HG03045 (cell line): Measurements from ENCODE around the gene MRPS33.
A peak's percentile ranks its signal among the peaks of the same experiment; 100 is the strongest.
"Not testable (repeated sequence)": the region's sequence is repeated elsewhere in the genome, so short reads cannot be mapped to it uniquely, and the experiment has no call there.

ENCODE experiments used
- ATAC-seq: cut with Tn5 transposase; IDR thresholded peaks from one replicate; pipeline ENCODE4 v1.9.1; 2021; ENCODE audit warnings: mild to moderate bottlenecking, moderate library complexity; ENCODE audit not compliant: unreplicated experiment

The MRPS33 gene

DNA sequence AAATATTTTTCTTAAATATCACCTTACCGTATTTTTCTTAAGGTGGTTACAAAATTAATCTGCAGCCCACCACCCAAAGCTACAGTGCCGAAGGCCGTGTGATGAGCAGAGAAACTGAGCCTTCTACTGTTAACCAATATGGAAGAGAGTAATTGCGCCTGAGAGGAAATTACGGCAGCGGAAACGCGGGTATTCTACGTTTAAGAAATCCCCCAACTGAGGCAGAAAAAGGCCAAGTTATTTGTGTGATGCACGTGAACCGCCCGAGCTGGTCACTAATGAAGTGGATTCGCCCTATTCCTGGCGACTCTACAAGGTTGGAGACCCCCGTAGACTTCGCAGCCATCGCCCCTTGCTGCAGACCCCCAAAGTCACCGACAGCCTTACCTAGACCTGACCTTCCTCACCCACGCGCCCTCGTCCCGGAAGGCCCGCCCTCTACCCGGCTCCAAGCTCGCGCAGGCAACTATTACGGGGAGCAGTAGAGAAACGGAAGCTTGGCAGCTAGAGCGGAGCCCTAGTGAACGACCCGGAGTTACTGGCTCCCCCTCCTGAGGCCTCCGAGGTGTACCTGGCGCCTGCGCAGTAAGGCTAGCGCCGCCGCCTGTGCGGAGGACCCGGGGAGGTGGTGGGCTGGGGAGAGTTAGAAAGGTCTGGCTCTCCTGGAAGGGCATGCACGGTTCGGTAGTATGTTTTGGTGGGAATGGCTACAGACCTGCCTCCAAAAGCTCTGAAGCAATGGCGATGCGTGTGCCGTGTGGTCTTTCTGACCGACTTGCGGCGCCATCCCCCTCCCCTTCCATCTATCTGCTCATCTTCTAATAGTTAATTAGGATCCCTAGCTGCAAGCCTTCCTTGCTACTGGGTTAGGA, at the start of gene MRPS33:
TSS of gene MRPS33 (minus strand) at position 429 of the 872 bp plus-strand sequence. CDS start 4,319 bp downstream, outside the sequence.
- ATAC-seq = peak; percentile 100

DNA sequence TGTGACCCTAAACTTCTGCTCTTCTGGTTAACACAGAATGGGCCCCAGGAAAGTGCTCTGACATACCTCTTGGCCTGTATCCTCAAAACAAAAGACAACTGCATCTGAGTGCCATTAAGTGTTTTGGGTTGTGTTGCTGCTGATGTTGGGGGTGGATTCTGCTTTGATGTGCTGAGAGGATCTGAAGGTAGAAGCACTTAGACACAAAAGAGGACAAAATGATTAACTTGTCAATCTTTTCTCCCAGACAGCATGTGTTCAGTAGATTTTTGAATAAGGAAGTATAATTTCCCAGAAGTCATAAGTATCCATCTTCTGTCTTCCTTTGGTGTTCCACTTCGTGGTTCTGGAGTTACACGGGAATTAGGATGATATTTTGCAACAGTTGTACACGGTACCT, 43.0 kb upstream of the MRPS33 start:
- no peak for ATAC-seq

DNA sequence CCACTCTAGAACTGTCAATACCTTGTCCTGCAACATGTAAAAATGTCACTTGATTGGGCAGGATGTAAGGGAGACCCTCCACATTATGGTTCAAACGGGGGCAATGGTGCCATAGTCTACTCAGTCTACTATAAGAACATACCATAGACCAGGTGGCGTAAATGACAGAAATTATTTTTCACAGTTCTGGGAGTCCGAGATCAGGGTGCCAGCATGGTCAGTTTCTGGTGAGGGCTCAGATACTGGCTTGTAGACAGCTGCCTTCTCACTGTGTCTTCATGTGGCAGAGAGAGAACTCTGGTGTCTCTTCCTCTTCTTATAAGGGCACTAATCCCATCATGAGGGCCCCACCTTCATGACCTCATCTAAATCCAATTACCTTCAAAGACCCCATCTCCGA, 40.4 kb upstream of the MRPS33 start:
- ATAC-seq = no peak

DNA sequence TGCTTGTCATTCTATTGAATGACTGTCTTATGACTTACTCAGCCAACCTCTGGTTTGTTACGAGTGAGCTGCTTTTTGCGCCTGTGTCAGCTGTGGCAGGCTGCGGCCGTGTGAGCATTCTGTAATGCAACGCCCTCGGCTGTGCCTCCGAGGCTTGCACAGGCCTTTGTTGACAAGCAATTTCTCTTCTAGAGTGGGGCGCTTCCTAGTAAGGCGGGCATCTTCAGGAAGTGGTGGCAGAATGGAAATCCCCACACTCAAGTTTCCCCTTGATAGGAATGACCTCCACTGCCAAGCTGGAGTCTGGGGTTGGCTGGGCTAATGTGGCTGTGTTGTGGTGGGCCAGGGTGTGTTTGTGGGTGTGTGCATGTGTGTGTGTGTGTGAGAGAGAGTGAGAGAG, 38.9 kb upstream of the MRPS33 start:
- ATAC-seq = no peak

DNA sequence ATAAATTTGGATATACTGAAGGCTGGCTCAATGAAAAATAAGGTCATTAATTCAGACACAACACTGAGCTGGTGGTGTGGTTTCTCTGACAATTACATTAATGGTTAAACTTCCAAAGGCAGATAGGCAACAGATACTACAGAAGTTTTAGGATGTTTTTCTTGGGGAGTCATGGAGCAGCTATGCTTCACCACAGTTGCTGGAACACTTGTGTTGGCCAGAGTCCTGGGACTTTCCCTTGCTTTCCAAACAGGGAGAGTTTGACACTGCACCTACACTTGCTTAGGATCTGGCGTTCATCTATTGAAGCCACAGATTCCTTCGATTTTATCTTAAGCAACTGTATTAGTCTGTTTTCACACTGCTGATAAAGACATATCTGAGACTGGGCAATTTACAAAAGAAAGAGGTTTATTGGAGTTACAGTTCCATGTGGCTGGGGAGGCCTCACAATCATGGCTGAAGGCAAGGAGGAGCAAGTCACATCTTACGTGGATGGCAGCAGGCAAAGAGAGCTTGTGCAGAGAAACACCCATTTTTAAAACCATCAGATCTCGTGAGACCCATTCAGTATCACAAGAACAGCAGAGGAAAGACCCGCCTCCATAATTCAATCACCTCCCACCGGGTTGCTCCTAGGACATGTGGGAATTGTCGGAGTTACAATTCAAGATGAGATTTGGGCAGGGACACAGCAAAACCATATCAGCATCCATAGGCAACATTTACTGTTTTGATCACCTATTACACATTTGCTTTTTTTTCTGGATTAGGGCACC, 31.3 kb upstream of the MRPS33 start:
- ATAC-seq = no peak

DNA sequence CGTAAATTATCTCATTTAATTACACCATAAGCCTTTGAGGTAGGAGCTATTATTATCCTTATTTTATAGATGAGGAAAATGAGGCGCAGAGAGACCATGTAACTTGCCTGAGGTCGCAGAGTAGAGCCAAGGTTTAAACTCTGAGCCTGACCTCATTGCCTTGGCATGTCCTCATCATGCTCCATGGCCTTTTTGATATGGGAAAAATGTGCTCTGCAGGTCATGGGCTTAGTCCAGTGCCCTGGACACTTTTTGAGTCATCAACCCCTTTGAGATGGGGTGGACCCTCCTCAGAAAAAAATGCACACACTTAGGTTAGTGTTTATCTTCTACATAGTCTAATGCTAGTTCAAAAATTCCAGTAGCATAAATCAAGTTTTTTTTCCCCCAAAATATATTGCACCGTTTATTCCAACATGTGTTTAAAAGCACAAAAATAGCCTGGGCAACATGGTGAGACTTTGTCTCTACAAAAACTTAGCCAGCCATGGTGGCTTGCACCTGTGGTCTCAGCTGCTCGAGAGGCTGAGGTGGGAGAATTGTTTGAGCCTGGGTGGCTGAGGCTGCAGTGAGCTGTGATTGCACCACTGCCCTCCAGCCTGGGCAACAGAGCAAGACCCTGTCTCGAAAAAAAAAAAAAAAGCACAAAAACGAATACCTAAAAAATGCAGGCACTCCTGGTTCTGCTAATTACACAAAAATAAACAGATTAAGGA, 30.5 kb upstream of the MRPS33 start:
- ATAC-seq = no peak

DNA sequence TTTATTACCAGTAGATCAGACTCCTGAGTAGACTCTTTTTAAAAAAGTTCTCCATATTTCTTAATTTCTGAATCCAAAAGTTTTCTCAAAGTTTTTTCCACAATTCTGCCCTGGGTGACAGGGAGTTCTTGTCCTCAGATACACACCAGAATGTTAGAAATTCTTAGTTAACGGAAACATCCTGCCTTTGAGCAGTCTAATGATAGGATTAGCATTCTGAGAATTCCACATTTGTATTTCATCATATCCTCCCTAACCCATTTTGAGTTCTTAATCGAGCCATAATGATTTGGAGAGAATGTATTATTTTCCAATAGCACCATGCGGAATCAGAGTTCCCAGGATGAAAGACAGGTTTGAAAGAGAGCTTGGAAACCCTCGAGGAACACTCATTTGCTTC, 28.9 kb upstream of the MRPS33 start:
- no peak for ATAC-seq

DNA sequence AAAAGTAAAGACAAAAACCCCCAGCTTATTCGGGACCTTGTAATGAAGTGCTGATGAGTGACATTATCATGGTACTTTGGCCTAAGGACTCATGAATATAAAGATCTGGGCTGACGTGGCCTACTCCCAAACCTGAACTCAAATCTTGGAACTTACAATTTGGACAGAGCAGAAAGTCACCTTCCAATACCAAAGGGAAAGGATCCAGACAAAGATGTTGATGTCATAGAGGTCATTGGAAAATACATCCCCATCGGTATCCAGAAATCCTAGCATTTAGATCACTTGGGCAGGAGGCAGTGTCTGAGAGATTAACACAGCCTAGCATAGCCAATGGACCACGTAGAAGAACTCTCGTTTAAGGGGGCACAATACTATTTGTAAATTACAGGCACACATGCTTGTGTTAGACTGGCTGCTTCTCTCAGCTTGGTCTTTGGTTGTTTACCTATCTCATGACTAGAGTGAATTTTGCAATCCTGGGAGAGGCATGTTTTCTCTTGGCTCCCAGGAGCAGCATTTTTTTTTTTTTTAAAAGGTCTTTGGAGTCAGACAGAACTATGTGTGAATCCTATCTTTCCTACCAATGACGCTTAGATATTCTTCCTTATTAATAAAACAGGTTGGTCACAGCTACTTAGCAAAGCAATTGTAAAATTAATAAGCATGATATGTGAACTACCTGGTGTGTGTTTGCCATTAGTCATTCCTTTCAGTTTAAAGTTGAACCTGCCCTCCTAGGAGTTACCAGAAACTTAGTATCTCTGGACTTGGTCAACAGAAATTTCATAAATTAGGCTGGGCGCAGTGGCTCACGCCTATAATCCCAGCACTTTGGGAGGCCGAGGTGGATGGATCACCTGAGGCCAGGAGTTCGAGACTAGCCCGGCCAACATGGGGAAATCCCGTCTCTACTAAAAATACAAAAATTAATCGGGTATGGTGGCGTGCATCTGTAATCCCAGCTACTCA, 27.8 kb upstream of the MRPS33 start:
- no peak for ATAC-seq

DNA sequence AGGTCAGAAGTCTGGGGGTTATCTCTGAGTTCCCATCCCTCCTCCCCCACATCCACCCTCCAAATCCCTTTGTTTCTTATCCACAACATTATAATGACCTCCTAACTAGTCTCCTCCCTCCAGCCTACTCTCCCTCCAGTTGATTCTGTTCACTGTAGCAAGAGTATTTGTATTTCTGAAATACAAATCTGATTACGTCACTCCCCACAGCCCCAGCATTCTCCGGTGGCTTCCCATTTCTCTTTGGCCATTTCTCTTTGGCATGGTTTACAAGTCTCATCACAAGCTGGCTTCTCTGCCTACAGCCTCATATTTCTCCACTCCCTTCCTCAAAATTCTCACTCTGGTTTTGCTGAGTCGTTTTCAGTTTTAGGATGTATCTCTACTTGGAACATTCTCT, 24.6 kb upstream of the MRPS33 start:
- no peak for ATAC-seq

DNA sequence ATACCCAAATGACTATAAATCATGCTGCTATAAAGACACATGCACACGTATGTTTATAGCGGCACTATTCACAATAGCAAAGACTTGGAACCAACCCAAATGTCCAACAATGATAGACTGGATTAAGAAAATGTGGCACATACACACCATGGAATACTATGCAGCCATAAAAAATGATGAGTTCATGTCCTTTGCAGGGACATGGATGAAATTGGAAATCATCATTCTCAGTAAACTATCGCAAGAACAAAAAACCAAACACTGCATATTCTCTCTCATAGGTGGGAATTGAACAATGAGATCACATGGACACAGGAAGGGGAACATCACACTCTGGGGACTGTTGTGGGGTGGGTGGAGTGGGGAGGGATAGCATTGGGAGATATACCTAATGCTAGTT, 23.3 kb upstream of the MRPS33 start:
- not testable (repeated sequence) for ATAC-seq

DNA sequence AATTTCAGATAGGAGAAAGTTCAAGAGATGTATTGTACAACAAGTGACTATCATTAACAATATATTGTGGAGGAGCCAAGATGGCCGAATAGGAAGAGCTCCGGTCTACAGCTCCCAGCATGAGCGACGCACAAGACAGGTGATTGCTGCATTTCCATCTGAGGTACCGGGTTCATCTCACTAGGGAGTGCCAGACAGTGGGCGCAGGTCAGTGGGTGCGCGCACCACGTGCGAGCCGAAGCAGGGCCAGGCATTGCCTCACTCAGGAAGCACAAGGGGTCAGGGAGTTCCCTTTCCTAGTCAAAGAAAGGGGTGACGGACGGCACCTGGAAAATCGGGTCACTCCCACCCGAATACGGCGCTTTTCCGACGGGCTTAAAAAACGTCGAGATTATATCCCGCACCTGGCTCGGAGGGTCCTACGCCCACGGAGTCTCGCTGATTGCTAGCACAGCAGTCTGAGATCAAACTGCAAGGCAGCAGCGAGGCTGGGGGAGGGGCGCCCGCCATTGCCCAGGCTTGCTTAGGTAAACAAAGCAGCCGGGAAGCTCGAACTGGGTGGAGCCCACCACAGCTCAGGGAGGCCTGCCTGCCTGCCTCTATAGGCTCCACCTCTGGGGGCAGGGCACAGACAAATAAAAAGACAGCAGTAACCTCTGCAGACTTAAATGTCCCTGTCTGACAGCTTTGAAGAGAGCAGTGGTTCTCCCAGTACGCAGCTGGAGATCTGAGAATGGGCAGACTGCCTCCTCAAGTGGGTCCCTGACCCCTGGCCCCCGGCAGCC, 18.0 kb upstream of the MRPS33 start:
- ATAC-seq = not testable (repeated sequence)

DNA sequence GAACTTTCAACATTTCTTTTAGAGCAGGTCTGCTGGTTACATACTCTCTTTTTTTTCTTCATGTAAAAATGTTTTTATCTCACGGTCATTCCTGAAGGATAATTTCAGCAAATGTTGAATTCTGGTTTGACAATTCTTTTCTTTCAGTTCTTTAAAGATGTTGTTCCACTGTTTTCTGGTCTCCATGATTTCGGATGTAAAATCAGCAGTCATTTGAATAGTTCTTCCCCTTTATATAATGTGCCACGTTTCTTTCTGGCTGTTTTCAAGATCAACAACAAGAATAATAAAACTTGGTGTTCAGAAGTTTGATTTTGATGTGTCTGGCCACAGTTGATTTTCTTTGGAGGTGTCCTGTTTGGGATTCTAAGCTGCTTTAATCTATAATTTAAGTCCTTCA, 14.0 kb upstream of the MRPS33 start:
- no peak for ATAC-seq

DNA sequence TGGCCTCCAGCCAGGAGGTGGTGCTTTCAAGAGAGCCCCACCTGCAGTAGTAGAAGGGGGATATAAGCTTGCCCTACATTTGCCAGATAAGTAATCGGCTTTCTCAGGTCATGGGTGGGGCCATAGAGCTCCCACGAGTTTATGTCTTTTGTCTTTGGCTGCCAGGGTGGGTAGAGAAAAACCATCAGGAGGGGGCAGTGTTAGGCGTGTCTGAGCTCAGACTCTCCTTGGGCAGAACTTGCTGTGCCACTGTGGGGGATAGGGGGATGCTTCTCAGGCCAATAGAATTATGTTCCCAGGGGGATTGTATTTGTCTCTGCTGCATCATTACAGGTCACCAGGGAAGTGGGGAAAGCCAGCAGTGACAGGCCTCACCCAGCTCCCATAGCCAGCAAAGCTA, 12.3 kb upstream of the MRPS33 start:
- no peak for ATAC-seq

DNA sequence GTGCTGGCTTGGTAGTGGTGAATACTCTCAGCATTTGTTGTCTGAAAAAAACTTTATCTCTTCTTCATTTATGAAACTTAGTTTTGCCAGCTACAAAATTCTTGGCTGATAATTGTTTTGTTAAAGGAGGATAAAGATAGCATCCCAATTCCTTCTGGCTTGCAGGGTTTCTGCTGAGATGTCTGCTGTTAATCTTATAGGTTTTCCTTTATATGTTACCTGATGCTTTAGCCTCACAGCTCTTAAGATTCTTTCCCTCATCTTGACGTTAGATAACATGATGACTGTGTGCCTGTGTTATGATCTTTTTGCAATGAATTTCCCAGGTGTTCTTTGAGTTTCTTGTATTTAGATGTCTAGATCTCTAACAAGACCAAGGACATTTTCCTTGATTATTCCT, 9.9 kb upstream of the MRPS33 start:
- no peak for ATAC-seq

DNA sequence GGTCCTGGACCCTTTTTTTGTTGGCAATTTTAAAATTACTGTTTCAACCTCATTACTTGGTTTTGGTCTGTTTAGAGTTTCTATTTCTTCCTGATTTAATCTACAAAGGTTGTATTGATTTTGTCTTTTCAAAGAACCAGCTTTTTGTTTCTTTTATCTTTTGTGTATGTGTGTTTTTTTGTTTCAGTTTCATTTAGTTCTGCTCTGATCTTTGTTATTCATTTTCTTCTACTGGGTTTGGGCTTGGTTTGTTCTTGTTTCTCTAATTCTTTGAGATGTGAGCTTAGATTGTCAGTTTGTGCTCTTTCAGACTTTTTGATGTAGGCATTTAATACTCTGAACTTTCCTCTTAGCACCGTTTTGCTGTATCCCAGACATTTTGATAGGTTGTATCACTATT, 8.5 kb upstream of the MRPS33 start:
- no peak for ATAC-seq

DNA sequence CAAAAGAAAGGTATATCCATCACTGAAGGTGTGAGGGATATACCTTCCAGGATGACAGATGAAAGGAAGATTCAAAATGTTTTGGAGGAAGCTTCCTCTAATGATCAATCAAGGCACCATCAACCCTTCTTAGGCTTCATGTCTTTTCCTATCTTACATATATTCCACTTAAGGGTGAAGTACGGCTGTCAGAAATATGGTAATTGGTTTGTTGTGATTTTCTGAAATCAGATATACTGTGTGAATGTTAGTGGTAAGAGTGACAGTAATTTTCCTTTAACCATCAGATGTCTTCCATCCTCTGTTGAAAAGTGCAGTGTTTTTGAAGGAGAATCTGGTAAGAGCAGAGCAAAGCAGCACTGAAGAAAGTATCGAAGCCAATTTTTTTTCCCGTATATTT, 2.8 kb upstream of the MRPS33 start:
- no peak for ATAC-seq

DNA sequence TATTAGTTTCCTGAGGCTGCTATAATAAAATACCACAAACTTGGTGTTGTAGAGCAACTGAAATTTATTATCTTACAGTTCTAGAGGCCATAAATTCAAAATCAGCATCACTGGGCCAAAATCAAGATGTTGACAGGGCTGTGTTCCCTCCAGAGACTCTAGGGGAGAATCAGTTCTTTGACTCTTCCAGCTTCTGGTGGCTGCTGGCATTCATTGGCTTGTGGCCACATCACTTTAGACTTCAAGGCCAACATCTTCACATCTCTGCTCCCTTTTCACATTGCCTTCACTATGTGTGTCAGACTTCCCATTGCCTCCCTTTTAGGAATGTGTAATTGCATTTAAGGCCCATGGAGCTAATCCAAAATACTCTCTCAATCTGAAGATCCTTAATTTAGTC, 1.6 kb upstream of the MRPS33 start:
- ATAC-seq = no peak

DNA sequence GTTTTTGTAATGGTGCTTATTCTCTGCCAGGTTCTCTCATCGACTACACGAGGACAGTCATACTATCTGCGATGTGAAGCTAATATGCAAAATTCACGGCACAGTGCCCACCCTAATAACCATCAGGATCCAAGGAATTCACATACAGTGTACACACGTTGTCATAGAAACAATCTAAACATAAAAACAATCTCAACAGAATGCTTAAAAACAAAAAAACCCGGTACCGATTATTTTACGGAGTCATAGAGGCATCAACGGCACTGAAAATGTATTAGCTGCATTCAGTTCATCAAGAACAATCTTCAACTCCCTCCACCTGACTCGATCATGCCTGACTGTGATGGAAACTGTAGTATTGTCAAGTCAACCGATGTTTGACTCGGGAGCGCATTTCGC, 628 bp downstream of the MRPS33 start:
- peak; percentile 4 for ATAC-seq

DNA sequence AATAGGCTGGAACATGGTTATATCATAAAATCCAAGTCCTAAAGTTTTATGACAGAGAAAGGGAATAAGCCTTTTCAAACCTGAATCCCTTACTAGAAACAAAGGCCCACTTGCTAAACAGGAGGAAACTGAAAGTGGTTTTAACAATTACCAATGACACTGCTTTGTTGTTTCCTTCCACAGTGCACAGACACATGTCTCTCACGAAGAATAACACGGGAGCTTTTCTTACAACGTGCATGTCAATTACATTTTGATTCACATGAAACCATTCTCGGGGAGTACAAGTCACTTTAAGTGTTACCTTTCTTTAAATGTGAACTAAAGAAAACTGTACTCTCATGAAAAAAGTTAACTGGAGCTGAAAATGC, 1.4 kb downstream of the MRPS33 start:
- ATAC-seq = no peak
